CD4-positive, alpha-beta memory T cell (primary cell): ENCODE data around the gene SDCBP2. TPM values are rescaled to one million over a fixed set of nuclear protein-coding genes. Genes with fewer than 3 reads are reported as not detected.

Experiments
- CTCF ChIA-PET: fragments of 350-600 bp; sonication (Branson Sonifier 250); formaldehyde crosslinking; loops from one replicate; lab custom pipeline; 2021; ENCODE audit warnings: inconsistent platforms; ENCODE audit not compliant: partially characterized antibody; lab: Charles Lee
- POLR2A ChIA-PET: fragments of 350-600 bp; sonication (Branson Sonifier 250); formaldehyde crosslinking; loops from one replicate; lab custom pipeline; 2021; ENCODE audit not compliant: partially characterized antibody; lab: Charles Lee
- DNase-seq, 5 donors: peaks; one replicate each; pipeline versions ENCODE4 v3.0.0 to v3.0.0-alpha.2; 2020 to 2022; ENCODE audit warnings: mixed read lengths in 1 of 5
- H3K27ac ChIP-seq: one replicate; pipeline ENCODE4 v1.7.0; 2013; ENCODE audit warnings: low read depth, low read length
- H3K27me3 ChIP-seq: 2 replicates; pipeline ENCODE4 v1.7.0; 2013; ENCODE audit warnings: mild to moderate bottlenecking, low read length, moderate library complexity; ENCODE audit not compliant: insufficient read depth
- H3K36me3 ChIP-seq: 2 replicates; pipeline ENCODE4 v1.7.0; 2013; ENCODE audit warnings: mild to moderate bottlenecking, low read length, moderate library complexity; ENCODE audit not compliant: insufficient read depth
- H3K4me1 ChIP-seq: 2 replicates; pipeline ENCODE4 v1.7.0; 2013; ENCODE audit warnings: mild to moderate bottlenecking, low read length, moderate library complexity; ENCODE audit not compliant: insufficient read depth
- H3K4me3 ChIP-seq, 2 donors: one replicate each; pipeline ENCODE4 v1.7.0; 2013; ENCODE audit warnings: low read length in 2 of 2, mild to moderate bottlenecking in 1 of 2
- H3K9me3 ChIP-seq, 2 donors: one replicate each; pipeline ENCODE4 v1.7.0; 2013; ENCODE audit warnings: low read length in 2 of 2, control low read depth in 1 of 2; ENCODE audit not compliant: control insufficient read depth in 1 of 2
- H3K27ac Mint-ChIP-seq, 7 donors: one replicate each; pipeline ENCODE4 v1.8.0; 2020 to 2021; ENCODE audit warnings: mixed read lengths in 7 of 7, mild to moderate bottlenecking in 6 of 7, inconsistent platforms in 3 of 7, moderate library complexity in 3 of 7
- H3K27me3 Mint-ChIP-seq, 2 donors: one replicate each; pipeline ENCODE4 v1.8.0; 2020 to 2021; ENCODE audit warnings: mixed read lengths in 2 of 2
- H3K36me3 Mint-ChIP-seq, 2 donors: one replicate each; pipeline ENCODE4 v1.8.0; 2020 to 2021; ENCODE audit warnings: mixed read lengths in 2 of 2, inconsistent platforms in 1 of 2, mild to moderate bottlenecking in 1 of 2
- H3K4me1 Mint-ChIP-seq, 4 donors: one replicate each; pipeline ENCODE4 v1.8.0; 2020 to 2021; ENCODE audit warnings: mixed read lengths in 4 of 4, mild to moderate bottlenecking in 1 of 4
- H3K4me3 Mint-ChIP-seq, 8 donors: one replicate each; pipeline ENCODE4 v1.8.0; 2020 to 2021; ENCODE audit warnings: mixed read lengths in 8 of 8, mild to moderate bottlenecking in 7 of 8, moderate library complexity in 6 of 8, inconsistent platforms in 3 of 8
- H3K9me3 Mint-ChIP-seq, 8 donors: one replicate each; pipeline ENCODE4 v1.8.0; 2020 to 2021; ENCODE audit warnings: mixed read lengths in 8 of 8, mild to moderate bottlenecking in 5 of 8, inconsistent platforms in 3 of 8, moderate library complexity in 1 of 8
- intact Hi-C: fragments of 100-400 bp; cut with micrococcal nuclease; formaldehyde crosslinking; loops from one replicate; pipeline ENCODE4 v1.15.1; 2023
- polyA plus RNA-seq, 2 donors: library from polyadenylated mRNA; unstranded; fragments of 300-500 nt; fragmentation: Illumina TruSeq; gene quantifications; one replicate each; pipeline ENCODE4 v1.2.3, GENCODE V29; 2021
- total RNA-seq, 2 experiments: library from RNA; stranded (reverse); gene quantifications; one replicate each; pipeline ENCODE4 v1.2.3, GENCODE V29; 2021

The SDCBP2 gene
- total and polyA plus RNA-seq, 4 experiments from 2014 or later = 0.61 to 2.2 (median 1.2) TPM

DNA sequence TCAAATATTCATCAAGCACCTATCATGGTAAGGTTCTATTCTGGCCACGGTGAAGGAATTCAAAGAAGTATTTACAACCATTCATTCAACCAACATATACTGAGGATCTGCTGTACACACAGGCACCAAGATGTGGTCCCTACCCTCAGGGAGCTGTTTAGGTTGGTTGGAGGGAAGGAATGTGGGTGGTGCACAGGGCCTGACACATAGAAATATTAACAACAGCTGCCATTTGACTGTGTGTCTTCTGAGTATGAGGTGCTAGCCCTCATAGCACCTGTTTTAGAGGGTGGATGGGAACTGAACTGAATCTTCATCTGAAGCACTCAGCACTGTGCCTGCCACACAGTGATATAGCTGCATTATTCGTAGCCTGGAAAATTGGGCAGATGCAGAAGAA is 55.6 kb downstream of the SDCBP2 start:
- Mint-ChIP-seq H3K36me3 (peaks cover 0 to 5% of the 10 kb centered on the region in 2 donors), H3K27me3 (no peaks in the 10 kb centered on the region), H3K27ac (no peak overlapping the region), H3K4me3 (no peak overlapping the region), H3K4me1 (peaks cover 5 to 13% (median 12%) of the 10 kb centered on the region in 4 donors), H3K9me3 (no peaks in the 10 kb centered on the region)
- intact Hi-C loops = no loop called here
- no peak overlapping the region for H3K27ac ChIP-seq
- H3K36me3 ChIP-seq = no peaks in the 10 kb centered on the region
- H3K9me3 ChIP-seq = no peaks in the 10 kb centered on the region
- DNase-seq = no peak
- CTCF ChIA-PET = interaction anchor here (1.2 kb wide), 1 partner anchor 60 kb away, joined by 3 read pairs; no protein-coding TSS in a partner anchor
- POLR2A ChIA-PET = interaction anchor here (1.0 kb wide), 1 partner anchor 11 kb away, joined by 3 read pairs; no protein-coding TSS in a partner anchor
- H3K4me3 ChIP-seq = no peak overlapping the region
- H3K27me3 ChIP-seq = no peaks in the 10 kb centered on the region
- no peaks in the 10 kb centered on the region for H3K4me1 ChIP-seq

DNA sequence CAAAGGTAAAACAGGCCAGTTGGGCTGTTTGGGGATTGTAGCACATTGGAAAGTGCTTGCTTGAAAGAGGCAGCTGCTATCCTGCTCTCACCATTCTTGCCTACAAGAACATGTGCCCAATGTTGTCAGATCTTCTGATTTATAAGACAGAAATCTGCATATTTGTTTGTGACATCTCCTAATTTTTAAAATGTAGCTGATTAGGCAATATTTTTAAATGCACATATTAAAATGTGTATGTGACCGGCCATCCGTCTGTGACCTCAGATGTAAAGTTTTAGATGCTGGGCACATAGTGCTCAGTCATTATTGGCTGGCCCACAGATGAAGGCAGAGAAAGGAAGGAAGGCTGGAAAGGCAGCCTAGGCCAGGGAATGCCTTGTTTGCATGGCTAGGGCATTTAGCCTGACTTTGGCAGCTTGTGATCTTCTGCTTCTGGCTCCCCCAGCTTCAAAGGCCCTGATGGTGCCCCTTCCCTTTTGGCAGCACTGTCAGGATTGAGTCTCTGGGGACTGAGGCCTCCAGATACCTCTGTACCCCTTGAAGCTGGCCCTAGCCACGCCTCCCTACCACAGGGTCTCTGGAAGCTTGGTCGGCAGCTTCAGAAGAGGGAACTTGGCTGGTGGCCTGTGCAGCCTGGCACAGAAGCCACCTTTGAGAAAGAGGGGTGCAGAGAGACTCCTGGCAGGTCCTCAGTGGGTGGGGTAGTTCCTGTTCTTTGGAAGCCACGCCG is 56.4 kb downstream of the SDCBP2 start:
- no peak for DNase-seq
- POLR2A ChIA-PET = interaction anchor here (1.0 to 1.2 kb wide), 2 partner anchors 12 to 830 kb away, joined by 3 read pairs; no protein-coding TSS in a partner anchor
- H3K4me1 Mint-ChIP-seq = peaks cover 7 to 21% (median 18%) of the 10 kb centered on the region in 4 donors
- peaks cover 0 to 5% of the 10 kb centered on the region in 2 donors for H3K36me3 Mint-ChIP-seq
- Histone ChIP-seq H3K36me3 (no peaks in the 10 kb centered on the region), H3K4me3 (no peak overlapping the region), H3K27ac (no peak overlapping the region), H3K9me3 (no peaks in the 10 kb centered on the region), H3K4me1 (peaks cover 4% of the 10 kb centered on the region), H3K27me3 (no peaks in the 10 kb centered on the region)
- H3K27ac Mint-ChIP-seq = peak overlapping the region in 2 of 7 donors; percentile 1 to 13
- H3K9me3 Mint-ChIP-seq = no peaks in the 10 kb centered on the region
- no peaks in the 10 kb centered on the region for H3K27me3 Mint-ChIP-seq
- H3K4me3 Mint-ChIP-seq = no peak overlapping the region
- CTCF ChIA-PET = interaction anchor here (1.2 kb wide), 1 partner anchor 59 kb away, joined by 3 read pairs; no protein-coding TSS in a partner anchor
- intact Hi-C loops = no loop called here

DNA sequence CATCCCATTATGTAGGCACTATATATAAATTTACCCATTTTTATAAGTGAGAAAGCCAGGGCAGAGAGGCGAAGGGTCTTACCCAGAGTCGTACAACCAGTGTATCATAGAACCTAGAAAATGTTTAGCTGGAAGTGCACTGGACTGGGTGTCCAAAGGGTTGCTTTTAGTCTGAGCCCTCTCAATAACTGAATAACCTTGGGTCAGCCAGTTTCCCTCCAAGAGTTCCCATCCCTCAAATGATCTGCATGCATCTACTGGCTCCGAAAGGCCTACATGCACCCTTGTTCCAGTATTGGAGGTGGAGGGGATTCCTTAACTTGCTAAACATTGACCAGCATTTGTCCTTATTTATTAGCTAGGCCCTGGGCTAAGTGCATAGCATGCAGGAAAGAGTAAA is 59.1 kb downstream of the SDCBP2 start:
- H3K9me3 Mint-ChIP-seq = no peaks in the 10 kb centered on the region
- H3K27me3 Mint-ChIP-seq = no peaks in the 10 kb centered on the region
- peaks cover 17 to 42% (median 37%) of the 10 kb centered on the region in 4 donors for H3K4me1 Mint-ChIP-seq
- H3K4me3 ChIP-seq = no peak overlapping the region
- peaks cover 0 to 2% of the 10 kb centered on the region in 2 donors for H3K36me3 Mint-ChIP-seq
- POLR2A ChIA-PET = interaction anchor here (0.9 kb wide), 1 partner anchor 12 kb away, joined by 3 read pairs; no protein-coding TSS in a partner anchor
- H3K27ac Mint-ChIP-seq = no peak overlapping the region
- no peak overlapping the region for H3K4me3 Mint-ChIP-seq
- no peaks in the 10 kb centered on the region for H3K9me3 ChIP-seq
- H3K27me3 ChIP-seq = no peaks in the 10 kb centered on the region
- H3K4me1 ChIP-seq = peaks cover 24% of the 10 kb centered on the region
- H3K27ac ChIP-seq = no peak overlapping the region
- no peak for DNase-seq
- no peaks in the 10 kb centered on the region for H3K36me3 ChIP-seq
- intact Hi-C loops = loop anchor here (5.0 kb wide), 1 partner anchor 32 kb away; no protein-coding TSS in a partner anchor
- CTCF ChIA-PET = no interaction called here

GRCh38 chr20:1269235-1269634 is 59.7 kb downstream of the SDCBP2 start:
- Histone ChIP-seq H3K9me3 (no peaks in the 10 kb centered on the region), H3K4me1 (peaks cover 30% of the 10 kb centered on the region), H3K36me3 (no peaks in the 10 kb centered on the region), H3K27me3 (no peaks in the 10 kb centered on the region), H3K4me3 (no peak overlapping the region), H3K27ac (no peak overlapping the region)
- Mint-ChIP-seq H3K36me3 (peaks cover 0 to 2% of the 10 kb centered on the region in 2 donors), H3K4me3 (no peak overlapping the region), H3K4me1 (peaks cover 20 to 48% (median 40%) of the 10 kb centered on the region in 4 donors), H3K27ac (peak overlapping the region in 2 of 7 donors; percentile 17 to 77), H3K27me3 (no peaks in the 10 kb centered on the region), H3K9me3 (no peaks in the 10 kb centered on the region)
- ChIA-PET CTCF (no interaction called here), POLR2A (no interaction called here)
- intact Hi-C loops = loop anchor here (5.0 kb wide), 1 partner anchor 33 kb away; no protein-coding TSS in a partner anchor
- DNase-seq = no peak

GRCh38 chr20:1267809-1268374 is 61.0 kb downstream of the SDCBP2 start:
- intact Hi-C loops = loop anchor here (2.0 to 5.0 kb wide), 2 partner anchors 34 to 41 kb away; partner anchors contain the start of gene RAD21L1
- CTCF ChIA-PET = interaction anchor here (0.6 to 1.0 kb wide), 2 partner anchors 30 to 1944 kb away, joined by 3 read pairs; no protein-coding TSS in a partner anchor

GRCh38 chr20:1267161-1267560 is 61.8 kb downstream of the SDCBP2 start:
- H3K4me3 ChIP-seq = peak overlapping the region in 1 of 2 donors; percentile 58
- H3K36me3 Mint-ChIP-seq = no peaks in the 10 kb centered on the region
- no peaks in the 10 kb centered on the region for H3K27me3 Mint-ChIP-seq
- intact Hi-C loops = loop anchor here (2.0 to 5.0 kb wide), 2 partner anchors 35 to 40 kb away; partner anchors contain the start of gene RAD21L1
- ChIA-PET POLR2A (interaction anchor here (0.6 to 1.8 kb wide), 5 partner anchors 8 to 149 kb away, joined by 3 to 8 read pairs (median 3); partner anchors contain the start of gene PSMF1), CTCF (interaction anchor here (0.6 to 1.0 kb wide), 2 partner anchors 13 to 31 kb away, joined by 3 to 4 read pairs; no protein-coding TSS in a partner anchor)
- peaks cover 22 to 53% (median 40%) of the 10 kb centered on the region in 4 donors for H3K4me1 Mint-ChIP-seq
- H3K27ac ChIP-seq = peak overlapping the region; percentile 65
- no peaks in the 10 kb centered on the region for H3K27me3 ChIP-seq
- peak overlapping the region; percentile 44 to 77 (median 67) for H3K27ac Mint-ChIP-seq
- H3K9me3 ChIP-seq = no peaks in the 10 kb centered on the region
- DNase-seq = no peak
- peaks cover 0 to 2% (median 0%) of the 10 kb centered on the region in 8 donors for H3K9me3 Mint-ChIP-seq
- peaks cover 36% of the 10 kb centered on the region for H3K4me1 ChIP-seq
- no peaks in the 10 kb centered on the region for H3K36me3 ChIP-seq
- peak overlapping the region; percentile 76 to 92 (median 78) for H3K4me3 Mint-ChIP-seq

More at GRCh38 chr20:1267809-1268374, 61.0 kb downstream of the SDCBP2 start:
- POLR2A ChIA-PET = interaction anchor here (1.5 kb wide), 1 partner anchor 14 kb away, joined by 5 read pairs; no protein-coding TSS in a partner anchor
- Histone ChIP-seq H3K27ac (no peak overlapping the region), H3K36me3 (no peaks in the 10 kb centered on the region), H3K4me1 (peaks cover 36% of the 10 kb centered on the region), H3K27me3 (no peaks in the 10 kb centered on the region), H3K4me3 (no peak overlapping the region), H3K9me3 (no peaks in the 10 kb centered on the region)
- peak overlapping the region in 6 of 7 donors; percentile 17 to 76 (median 67) for H3K27ac Mint-ChIP-seq
- H3K36me3 Mint-ChIP-seq = no peaks in the 10 kb centered on the region
- no peaks in the 10 kb centered on the region for H3K27me3 Mint-ChIP-seq
- H3K9me3 Mint-ChIP-seq = no peaks in the 10 kb centered on the region
- peak overlapping the region in 6 of 8 donors; percentile 77 to 92 (median 78) for H3K4me3 Mint-ChIP-seq
- peaks cover 20 to 53% (median 40%) of the 10 kb centered on the region in 4 donors for H3K4me1 Mint-ChIP-seq
- no peak for DNase-seq
